GM04504 (cell line): ENCODE measurements around the gene TUBB4B.

Source experiments
- DNase-seq: peaks from one replicate; pipeline ENCODE4 v3.0.0-alpha.2; 2012; ENCODE audit warnings: low read depth

The TUBB4B gene

DNA sequence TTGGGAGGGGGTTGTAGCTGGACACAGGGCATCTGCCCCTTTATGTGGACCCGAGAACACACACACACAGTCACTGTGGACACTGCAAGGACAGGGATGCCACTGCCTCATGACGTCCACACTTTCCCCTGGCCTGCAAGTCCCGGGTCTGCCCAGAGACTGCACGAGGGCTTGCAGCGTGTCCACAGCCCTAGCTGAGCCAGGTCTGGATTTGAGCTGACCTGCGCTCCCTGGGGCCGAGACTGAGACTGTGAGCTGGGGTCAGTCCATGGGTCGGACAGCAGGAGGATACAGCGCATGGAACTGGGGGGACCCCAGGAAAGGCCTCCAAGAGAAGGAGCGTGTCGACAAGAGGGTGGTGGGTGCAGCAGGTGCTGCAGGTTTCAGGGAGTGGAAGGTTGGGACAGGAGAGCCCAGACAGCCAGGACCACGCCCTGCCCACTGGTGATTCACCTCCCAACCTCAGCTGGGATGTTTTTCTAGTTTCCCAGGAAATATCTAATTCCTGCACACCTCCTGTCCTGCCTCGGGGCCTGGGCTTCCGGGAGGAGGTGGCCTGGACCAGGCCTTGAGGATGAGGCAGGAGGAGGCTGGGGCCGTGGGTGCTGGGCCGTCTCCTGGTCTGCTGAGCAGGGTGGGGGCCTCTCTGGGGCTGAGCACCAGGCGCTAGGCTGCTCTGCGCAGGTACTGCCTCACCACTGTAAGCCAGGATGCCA lies 14.6 kb upstream of the TUBB4B start:
- DNase-seq: no peak

DNA sequence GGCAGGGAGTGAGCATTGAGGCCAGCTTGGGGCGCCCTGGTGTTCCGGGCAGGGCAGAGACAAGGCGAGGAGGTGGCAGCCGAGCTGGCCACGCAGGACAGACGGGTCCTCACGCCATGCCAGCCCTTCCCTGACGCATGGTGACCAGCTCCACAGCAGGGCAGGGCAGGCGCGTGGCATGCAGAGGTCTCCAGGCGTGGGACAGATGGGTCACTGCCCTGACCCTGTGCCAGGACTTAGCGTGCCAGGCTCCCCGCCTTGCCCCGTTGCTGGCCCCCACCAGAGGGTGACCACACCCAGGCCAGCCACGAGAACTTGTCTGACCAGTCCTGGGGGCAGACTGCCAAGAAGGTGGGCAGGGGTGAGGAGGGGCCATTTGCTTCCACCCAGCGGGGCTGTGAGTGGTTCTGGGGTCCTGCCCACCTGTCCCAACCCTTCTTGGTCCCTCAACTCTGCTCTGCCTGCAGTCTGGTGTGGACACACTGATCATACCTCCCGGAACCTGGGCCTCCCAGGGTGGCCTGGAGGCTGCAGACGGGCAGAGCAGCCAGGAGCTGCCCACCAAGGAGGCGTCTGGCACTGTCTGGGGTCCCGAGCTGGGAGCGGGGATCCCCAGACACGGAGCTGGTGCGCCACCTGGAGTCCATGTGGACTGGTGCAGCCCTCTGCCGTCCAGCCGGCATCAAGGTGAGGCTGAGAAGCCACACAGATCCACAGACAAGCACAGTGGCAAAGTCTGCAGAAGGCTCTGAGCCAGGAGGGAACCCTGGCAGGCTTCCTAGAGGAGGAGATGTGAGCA lies 13.8 kb upstream of the TUBB4B start, which contains the start of gene RNF224:
TSS of gene RNF224 (plus strand) at position 449 of the 799 bp plus-strand sequence. CDS start 834 bp downstream, outside the sequence.
- DNase-seq: peak; percentile 41

DNA sequence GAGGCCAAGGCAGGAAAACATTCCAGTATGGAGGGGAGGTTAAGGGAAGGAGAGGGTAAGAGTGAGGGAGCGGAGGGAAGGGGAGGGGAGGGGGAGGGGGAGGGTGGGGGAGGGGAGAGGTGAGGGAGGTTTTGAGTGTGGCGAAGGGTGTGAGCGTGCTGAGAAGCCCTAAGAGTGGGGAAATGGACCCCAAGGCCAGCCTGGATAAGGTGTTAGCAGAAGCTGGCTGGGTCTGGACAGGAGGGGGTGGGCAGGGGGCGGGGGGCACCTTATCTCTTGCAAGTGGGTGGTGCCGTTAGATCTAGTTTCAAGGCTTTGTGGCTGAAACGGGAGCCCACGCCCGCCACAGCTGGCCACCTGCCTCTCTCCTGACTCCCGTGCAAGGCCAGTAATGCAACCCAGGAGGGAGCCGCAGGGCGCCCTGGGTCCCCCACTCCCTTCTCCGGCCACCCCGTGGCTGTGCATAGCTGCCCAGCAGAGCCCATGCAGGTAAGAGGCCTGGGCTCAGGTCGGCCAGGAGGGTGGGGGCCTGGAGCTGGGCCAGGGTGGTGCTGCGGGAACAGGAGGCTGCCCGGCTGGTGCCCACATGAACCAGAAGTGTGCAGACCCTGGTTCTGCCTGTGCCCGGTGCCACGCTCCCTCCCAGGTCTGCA lies 13.1 kb upstream of the TUBB4B start:
- no peak for DNase-seq

DNA sequence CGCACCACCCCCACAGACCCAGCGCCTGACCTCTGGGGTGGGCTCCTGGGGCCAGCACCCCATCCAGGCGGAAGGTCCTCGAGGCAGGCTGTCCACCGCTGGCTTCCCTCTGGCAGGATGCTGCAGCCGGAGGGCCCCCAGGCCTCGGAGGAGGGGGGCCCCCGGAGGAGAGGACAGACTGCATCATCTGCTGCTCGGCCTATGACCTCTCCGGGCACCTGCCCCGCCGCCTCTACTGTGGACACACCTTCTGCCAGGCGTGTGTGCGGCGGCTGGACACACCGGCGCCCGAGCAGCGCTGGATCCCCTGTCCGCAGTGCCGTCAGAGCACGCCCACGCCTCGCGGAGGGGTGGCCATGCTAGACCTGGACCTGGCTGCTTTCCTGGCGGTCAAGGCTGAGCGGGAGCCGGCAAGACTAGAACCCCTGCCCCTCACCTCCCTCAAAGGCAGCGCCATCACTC lies 12.6 kb upstream of the TUBB4B start:
- no peak for DNase-seq

DNA sequence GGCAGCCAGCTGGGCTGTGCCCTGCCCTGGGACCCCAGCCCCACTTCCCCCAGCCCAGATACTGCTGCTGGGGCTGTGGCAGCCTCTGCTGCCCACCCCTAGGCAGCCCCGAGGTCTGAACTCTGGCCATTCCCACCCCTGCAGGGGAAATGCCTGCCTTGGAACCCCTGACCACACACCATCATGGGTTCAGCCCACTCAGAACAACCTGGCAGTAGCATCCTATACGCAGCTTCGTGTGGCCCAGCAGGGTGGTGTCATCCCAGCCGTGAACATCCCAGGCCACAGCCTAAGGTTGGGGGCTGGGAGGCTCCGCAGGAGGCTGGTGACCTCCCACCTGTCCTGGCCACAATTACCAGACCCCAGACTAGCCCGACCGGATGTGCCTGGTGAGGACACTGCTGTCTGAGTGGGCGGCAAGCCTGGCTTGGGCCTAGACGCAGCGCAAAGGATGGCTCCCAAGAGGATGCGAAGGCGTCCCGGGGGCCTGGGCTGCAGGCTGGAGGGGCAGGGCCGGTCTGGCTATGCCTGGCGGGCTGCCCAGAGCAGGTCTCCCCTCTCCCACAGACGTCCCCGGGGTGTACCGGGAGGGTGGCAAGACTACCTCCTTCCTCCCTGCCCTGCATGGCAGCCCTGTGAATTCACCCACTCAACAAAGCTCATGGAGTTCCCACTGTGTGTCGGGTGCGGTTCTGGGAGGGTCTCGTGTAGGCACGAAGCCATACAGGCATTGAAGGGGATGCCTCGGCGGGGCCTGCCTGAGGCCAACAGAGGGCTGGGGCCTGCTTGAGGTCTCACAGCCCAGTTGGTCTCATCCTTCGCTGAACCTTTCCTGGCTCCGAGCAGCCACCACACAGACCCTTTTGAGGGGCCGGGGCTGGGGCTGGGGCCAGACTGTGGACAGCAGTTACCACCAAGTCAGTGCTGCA lies 11.9 kb upstream of the TUBB4B start:
- DNase-seq: no peak

DNA sequence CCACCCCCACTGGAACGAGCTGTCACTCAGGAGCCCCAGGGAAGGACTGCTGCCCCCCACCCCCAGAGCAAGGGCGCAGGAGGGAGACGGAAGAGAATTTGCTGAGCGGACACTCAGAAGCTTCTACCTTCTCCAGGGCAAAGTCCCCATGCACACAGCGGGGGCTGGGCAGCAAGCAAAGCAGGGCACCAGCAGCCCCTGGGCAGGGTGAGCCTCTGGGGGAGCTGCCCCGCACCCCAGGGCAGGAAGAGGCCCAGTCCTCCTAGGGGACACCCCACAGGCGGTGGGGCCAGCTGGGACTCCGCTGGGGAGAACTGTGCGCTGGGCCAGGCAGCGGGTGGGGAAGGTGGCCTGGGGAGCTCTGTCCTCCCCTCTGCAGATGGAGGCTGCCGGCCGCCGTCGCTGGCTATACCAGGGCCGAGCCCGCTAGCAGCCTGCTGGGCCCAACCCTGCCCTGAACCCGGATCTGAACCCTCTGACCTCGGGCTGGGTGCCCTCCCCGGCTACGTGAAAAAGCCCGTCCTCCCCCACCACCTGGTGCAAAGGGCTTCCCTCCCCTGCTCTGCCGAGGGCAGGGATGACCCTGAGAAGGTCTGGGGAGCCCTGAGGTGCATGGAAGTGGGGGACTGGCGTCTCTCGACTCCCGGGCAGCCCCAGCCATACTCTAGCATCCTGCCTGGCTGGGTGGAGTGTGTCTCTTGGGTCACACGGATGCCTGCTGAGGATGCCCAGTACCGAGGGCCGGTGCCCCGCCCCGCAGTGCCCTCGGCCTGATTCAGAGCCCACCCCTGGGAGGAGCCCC lies 11.0 kb upstream of the TUBB4B start:
- no peak for DNase-seq

DNA sequence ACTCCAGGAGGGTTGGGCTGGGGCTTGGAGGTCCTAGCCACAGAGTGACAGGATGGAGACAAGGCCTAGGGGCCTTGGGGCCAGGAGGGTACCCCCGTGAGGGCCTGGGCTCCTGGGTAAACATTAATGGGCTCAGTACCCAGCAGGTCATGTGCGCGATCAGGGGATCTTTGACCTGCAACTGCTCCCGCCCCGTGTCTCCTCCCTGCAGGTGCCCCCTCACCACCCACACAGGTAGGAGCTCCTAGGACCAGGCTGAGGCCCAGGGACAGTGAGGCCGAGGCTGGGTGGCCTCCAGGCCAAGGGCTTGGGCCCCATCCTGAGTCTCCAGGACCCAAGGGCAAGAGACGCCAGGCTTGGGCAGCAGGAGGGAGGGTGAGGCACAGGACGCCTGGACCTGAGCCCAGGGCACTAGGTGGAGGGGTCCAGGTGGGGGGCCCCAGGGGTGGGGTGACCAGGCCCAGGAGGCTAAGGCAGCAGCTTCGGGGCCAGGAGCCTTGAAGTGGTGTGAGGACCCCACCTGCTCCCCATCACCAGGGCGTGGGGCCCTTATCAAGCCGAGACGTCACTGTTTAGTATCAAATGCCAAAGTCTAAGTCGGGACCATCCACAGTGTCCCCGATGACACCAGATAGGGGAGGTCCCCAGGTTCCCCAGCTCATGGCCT lies 10.2 kb upstream of the TUBB4B start, which contains the start of gene SLC34A3:
TSS of gene SLC34A3 (plus strand) at position 197 of the 667 bp plus-strand sequence. CDS start 802 bp downstream, outside the sequence.
- no peak for DNase-seq

DNA sequence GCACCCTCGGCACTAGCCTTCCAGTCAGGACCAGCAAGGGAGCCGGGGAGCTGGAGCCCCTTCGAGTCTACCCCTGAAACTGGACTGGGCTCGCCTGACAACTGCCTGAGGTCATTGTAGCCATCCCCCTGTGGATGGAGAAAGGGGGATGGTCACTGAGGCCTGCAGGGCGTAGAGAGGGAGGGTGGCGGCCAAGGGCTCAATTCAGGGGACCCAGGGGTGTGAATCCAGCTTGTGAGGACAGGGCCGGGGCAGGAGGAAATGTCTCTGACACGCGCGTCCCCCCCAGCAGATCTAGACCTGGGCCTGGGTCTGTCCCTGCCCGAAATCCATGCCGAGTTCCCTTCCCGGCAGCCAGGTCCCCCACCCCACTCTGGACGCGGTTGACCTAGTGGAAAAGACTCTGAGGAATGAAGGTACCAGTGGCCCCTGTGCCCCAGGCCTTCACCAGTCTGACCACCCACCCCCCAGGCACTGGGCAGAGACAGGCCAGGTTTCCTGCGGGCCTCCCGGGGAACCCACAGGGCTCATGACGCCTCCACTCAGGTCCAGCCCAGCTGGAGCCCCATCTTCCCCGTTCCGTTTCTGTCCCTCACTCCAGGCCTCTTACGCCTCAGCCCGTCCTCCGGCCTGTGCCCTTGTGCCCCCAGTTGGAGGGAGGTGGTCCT lies 9.6 kb upstream of the TUBB4B start:
- no peak for DNase-seq

DNA sequence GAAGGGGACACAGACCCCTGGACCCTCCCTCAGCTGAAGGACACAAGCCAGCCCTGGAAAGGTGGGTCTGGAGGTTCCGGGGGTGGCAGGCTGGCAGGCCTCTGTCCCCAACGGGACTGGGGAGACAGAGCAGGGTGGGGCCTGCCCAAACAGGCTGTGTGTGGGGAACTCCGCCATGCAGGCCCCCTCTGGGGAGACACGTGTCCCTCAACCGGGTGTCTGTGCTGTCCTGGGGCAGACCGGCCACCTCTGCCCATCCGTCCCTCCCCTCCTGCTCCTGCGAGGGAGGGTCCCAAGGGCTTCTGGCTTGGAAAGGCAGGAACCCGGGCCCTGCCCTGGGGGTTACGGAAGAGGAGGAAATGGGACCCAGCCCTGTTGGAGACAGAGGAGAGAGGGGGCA lies 9.0 kb upstream of the TUBB4B start:
- no peak for DNase-seq

DNA sequence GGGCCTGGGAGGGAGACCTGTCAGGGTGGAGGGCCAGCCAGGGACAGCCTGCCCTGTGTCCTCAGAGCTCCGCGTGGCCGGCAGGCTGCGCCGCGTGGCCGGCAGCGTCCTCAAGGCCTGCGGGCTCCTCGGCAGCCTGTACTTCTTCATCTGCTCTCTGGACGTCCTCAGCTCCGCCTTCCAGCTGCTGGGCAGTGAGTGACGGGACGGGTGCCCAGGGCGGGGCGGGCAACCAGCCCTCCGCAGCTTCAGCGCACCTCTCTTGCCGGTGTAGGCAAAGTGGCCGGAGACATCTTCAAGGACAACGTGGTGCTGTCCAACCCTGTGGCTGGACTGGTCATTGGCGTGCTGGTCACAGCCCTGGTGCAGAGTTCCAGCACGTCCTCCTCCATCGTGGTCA lies 8.6 kb upstream of the TUBB4B start:
- DNase-seq: no peak

DNA sequence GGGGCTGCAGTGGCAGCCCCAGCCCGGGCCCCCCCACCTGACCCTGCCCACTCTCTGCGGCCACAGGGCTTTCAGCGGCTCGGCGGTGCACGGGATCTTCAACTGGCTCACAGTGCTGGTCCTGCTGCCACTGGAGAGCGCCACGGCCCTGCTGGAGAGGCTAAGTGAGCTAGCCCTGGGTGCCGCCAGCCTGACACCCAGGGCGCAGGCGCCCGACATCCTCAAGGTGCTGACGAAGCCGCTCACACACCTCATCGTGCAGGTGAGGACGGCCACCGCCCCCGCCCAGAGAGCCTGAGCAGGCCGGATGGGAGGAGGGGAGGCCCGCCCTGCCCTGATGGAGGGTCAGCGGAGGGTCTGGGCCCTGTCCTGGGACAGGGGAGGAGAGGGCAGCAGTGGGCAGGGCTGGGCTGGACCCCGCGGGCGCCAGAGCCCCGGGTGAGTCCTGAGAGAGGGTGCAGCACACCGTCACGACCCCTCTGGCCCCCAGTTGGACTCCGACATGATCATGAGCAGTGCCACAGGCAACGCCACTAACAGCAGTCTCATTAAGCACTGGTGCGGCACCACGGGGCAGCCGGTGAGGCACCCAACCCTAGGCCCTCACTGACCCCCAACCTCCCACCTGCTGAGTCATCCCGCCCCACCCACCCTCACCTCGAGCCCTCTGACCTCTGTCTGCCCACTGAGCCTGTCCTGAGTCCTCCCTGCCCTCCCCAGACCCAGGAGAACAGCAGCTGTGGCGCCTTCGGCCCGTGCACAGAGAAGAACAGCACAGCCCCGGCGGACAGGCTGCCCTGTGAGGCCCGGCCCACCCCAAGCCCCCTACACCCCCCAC lies 7.7 kb upstream of the TUBB4B start:
- no peak for DNase-seq

DNA sequence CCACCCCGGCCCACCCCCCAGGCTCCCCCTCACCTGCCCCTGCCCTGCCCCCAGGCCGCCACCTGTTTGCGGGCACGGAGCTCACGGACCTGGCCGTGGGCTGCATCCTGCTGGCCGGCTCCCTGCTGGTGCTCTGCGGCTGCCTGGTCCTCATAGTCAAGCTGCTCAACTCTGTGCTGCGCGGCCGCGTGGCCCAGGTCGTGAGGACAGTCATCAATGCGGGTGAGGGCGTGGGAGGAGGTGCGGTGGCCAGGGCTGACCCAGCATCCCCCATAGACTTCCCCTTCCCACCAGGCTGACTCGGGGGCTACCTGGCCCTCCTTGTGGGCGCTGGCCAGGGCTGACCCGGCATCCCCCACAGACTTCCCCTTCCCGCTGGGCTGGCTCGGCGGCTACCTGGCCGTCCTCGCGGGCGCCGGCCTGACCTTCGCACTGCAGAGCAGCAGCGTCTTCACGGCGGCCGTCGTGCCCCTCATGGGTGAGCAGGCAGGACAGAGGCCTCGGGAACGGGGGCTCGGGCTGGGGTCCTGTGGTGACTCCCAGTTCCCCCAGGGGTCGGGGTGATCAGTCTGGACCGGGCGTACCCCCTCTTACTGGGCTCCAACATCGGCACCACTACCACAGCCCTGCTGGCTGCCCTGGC lies 6.9 kb upstream of the TUBB4B start:
- DNase-seq: no peak

DNA sequence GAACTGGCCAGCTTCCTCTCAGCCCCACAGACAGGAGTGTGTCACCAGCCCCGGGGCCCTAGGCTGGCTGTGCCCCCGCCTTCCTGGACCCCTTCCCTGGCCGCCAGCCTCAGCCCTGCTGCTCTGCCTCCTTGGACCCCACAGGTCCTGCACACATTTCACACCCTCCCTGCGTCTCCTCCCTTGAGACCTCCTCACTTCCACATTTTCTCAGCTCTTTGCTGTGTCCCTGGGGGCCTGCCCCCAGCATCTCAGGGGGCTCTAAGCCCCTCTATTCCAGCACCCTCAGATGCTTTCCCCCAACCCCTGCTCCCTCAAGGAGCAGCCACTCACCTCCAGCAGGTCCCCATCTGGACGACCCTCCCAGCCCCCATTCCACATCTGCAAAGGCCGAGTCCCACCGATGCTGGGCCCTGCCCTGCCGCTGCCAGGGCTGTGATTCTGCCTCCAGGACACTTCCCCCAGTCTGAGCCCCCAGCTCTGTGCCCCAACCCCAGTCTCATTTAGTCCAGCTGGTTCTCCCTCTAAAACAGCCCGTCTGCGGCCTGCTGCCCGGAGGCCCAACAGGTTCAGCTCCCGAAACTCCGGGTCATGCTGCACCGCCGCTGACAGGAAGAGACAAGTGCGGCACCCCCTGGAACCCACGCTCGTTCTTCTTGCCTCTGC lies 6.2 kb upstream of the TUBB4B start:
- DNase-seq: no peak

DNA sequence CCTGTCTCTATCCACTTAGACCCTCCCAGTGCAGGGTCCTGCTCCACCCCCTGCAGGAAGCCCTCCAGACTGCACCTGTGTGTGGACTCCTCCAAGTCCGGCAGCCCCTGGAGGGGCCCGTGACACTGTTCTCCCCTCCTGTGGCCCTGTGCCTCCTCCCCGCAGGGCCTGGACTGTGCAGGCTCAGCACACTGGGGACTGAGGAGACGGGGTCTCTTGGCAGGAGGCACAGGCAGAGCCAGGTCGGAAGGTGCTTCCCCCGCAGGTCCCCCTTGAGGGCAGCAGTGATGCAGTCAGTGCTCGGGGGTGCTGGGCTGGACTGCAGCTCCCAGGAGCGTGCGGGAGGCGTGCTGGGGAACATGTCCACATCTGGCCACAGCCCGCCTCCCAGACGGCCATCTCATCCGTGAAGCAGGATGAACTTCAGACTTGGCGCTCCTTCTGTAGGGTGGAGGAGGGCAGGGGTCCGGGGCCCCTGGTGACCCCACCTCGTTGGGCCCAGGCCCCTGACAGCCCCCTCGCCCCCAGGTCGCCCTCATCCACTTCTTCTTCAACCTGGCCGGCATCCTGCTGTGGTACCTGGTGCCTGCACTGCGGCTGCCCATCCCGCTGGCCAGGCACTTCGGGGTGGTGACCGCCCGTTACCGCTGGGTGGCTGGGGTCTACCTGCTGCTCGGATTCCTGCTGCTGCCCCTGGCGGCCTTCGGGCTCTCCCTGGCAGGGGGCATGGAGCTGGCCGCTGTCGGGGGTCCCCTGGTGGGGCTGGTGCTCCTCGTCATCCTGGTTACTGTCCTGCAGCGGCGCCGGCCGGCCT lies 5.5 kb upstream of the TUBB4B start:
- no peak for DNase-seq

DNA sequence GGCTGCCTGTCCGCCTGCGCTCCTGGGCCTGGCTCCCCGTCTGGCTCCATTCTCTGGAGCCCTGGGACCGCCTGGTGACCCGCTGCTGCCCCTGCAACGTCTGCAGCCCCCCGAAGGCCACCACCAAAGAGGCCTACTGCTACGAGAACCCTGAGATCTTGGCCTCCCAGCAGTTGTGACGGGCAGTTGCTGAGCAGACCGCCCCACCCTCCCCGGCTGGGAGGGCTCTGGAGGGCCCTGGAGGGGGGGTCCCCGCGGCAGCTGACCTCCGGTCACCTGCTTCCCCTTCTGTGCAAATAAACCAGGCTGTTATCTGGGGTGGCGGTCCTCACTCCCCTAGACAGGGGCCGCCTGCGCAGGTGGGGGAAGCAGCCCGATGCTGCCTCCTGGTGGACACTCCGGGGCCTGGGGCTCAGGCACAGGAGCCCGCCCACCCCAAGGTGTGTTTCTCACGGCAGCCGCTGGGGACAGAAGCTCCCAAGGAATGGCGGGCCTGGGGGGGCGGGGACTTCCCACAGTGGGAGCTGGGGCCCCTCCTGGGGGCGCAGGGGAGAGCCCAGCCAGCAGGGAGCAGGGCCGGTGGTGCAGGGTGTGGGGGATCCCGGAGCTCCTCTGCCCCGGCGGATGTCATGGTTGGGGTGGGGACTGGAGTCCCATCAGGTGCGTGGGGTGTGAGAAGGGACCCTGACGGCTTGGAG lies 4.7 kb upstream of the TUBB4B start:
- peak; percentile 44 for DNase-seq

DNA sequence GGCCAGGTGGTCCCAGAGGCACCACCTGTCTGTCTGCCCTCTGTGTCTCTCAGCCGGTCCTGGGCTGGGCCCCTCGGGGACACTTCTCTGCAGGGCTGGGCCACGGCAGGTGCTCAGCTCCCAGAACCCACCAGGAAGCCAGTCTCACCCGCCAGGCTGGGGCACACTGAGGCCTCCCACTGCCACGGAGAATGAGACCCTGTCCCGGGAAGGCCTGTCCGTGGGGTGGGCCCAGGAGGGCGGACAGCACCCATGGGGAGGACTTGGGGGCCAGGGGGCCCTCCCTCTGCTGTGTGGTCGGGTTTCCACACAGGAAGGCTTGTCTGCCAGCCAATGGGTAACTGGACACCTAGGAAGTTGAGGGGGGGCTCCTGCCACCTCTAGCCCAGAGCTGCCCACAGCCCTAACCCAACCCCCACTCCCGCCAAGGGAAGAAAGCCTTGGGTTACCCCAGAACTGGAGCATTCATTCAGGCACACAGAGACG lies 4.1 kb upstream of the TUBB4B start:
- no peak for DNase-seq
